HG02840 (cell line): ENCODE data around the gene ZBTB8OS.
A peak's percentile ranks its signal among the peaks of the same experiment; 100 is the strongest.
"Not testable (repeated sequence)": the region's sequence is repeated elsewhere in the genome, so short reads cannot be mapped to it uniquely, and the experiment has no call there.

Experiments
- ATAC-seq: cut with Tn5 transposase; IDR thresholded peaks from one replicate; pipeline ENCODE4 v1.9.1; 2021; ENCODE audit warnings: mild to moderate bottlenecking, moderate library complexity, moderate number of reproducible peaks; ENCODE audit not compliant: unreplicated experiment, low FRiP score

The ZBTB8OS gene

DNA sequence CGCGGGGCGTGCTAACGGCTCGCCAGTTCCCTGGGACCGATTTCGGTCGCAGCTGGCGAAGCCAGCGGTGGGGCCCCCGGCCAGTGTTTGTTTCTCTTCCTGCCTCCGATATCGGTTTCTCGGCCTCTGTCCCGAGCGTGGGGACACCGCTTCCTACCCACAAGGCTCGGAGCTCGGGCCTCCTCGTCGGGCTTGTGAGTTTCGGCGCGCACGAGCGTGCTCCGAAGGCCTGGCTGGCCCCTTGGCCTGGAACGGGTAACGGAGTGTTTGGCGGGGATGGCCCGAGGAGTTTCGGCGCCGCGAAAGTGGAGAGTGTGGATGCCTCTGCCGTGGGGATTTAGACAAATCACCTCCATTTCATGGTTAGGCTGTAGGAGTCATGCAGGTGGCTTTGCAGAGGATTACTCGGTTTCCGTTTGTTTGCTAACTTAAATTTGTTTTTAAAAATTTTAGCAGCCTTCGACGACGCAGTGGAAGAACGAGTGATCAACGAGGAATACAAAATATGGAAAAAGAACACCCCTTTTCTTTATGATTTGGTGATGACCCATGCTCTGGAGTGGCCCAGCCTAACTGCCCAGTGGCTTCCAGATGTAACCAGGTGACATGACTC, 1.2 kb upstream of the ZBTB8OS start:
- ATAC-seq = no peak

DNA sequence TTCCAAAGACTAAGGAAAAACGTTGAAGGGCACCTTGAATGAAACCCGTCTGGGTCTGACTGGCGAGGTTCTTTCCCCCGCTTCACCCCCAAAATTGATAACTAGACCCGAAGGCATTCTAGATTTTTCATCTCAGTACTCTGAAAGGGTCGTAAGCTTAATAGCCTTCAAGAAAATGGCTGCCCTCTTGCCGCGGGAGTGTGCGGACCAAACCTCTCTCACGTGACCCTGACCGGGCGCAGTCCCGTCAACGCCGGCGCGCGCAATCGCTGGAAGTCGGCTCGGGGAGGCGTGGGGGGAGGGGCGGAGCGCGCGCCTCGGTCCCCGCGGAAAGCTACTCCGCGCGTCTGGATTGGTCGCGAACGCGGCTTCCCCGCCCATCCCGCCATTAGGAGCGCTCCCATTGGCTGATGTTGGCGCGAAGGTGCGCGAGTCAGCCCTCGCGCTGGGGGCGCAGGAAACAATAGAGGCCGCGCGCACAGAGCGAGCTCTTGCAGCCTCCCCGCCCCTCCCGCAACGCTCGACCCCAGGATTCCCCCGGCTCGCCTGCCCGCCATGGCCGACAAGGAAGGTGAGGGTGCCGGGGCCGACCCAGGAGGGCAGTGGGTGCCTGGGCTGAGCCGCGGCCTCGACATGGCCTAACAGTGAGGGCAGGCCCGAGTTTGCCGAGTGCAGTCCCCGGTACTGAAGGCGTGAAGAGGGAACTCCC, 556 bp upstream of the ZBTB8OS start, which contains the start of gene RBBP4:
Gene RBBP4 (plus strand): TSS at position 457 of the 709 bp plus-strand sequence. CDS start 99 bp downstream, at position 556.
- peak; percentile 84 for ATAC-seq

GRCh38 chr1:32647308-32648134, 2.8 kb downstream of the ZBTB8OS start:
- ATAC-seq = no peak

- ATAC-seq = no peak
Observed at GRCh38 chr1:32644426-32644825, 5.9 kb downstream of the ZBTB8OS start.

- ATAC-seq = not testable (repeated sequence)
Observed at GRCh38 chr1:32642292-32642827, 8.0 kb downstream of the ZBTB8OS start.

- no peak for ATAC-seq
Observed at GRCh38 chr1:32639489-32640075, 10.8 kb downstream of the ZBTB8OS start.

DNA sequence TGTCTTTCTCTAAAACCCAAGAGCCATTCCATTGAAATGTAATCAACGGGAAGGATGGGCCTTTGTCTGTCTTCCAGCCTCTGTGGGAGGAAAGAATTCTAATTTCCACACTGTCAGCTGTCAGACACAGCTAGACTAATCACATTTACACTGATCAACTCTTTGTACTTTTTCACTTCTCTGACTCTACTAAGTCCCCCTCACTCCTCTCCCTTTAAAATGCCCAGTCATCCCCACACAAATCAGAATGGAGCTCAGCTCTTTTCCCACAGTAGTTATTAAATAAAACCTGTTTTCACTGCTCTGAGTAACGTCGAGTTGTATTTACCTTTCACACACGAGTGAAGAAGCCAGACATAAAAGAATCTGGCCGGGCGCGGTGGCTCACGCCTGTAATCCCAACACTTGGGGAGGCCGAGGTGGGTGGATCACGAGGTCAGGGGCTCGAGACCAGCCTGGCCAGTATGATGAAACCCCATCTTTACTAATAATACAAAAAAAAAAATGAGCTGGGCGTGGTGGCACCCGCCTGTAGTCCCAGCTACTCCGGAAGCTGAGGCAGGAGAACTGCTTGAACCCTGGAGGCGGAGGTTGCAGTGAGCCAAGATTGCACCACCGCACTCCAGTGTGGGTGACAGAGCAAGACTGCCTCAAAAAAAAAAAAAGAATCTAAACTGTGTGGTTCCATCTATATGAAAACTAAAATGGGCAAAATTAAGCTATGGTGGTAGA, 13.3 kb downstream of the ZBTB8OS start:
- no peak for ATAC-seq

- no peak for ATAC-seq
Observed at GRCh38 chr1:32635508-32636277, 14.7 kb downstream of the ZBTB8OS start.

DNA sequence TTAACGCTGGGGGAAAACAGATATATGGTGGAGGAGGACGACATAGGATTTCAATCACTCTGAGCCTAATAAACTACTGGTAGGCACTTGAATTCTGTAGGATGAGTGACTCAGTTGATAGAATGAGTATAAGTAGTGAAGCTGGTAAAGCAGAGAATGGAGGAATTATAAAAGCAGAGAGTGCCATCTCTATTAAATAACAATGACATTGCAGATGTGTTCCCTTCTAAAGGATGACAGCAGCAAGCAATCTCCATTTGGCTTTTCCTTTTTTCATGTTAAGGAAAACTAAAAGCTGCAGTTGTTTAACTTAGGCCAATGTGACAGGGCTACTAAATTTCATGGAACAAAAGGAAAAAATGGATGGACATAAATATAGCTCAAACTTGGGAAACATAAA, 17.5 kb downstream of the ZBTB8OS start:
- ATAC-seq = no peak

- not testable (repeated sequence) for ATAC-seq
Observed at GRCh38 chr1:32630173-32630572, 20.2 kb downstream of the ZBTB8OS start.

GRCh38 chr1:32627596-32628162, 22.7 kb downstream of the ZBTB8OS start:
- ATAC-seq = no peak

DNA sequence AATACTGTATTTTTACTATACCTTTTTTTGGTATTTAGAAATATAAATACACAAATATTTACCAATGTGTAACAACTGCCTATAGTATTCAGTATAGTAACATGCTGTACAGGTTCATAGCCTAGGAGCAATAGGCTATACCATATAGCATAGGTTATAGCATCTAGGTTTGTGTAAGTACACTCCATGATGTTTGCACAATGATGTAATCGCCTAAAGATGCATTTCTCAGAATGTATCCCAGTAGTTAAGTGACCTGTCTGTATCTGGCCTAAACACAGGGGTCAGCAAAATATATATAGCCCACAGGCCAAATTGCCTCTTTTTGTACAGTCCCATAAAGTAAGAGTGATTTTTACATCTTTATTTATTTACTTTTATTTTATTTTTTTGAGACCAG, 24.2 kb downstream of the ZBTB8OS start:
- ATAC-seq = no peak

DNA sequence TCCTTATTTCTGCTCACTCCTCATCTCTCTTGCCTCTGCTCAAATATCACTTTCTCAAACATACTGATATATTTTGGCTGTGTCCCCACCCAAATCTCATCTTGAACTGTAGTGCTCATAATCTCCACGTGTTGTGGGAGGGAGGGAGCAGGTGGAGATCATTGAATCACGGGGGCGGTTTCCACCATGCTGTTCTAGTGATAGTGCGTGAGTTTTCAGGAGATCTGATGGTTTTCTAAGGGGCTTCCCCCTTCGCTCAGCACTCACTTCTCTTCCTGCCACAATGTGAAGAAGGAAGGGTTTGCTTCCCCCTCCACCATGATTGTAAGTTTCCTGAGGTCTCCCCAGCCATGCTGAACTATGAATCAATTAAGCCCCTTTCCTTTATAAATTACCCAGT, 26.6 kb downstream of the ZBTB8OS start:
- ATAC-seq = no peak

DNA sequence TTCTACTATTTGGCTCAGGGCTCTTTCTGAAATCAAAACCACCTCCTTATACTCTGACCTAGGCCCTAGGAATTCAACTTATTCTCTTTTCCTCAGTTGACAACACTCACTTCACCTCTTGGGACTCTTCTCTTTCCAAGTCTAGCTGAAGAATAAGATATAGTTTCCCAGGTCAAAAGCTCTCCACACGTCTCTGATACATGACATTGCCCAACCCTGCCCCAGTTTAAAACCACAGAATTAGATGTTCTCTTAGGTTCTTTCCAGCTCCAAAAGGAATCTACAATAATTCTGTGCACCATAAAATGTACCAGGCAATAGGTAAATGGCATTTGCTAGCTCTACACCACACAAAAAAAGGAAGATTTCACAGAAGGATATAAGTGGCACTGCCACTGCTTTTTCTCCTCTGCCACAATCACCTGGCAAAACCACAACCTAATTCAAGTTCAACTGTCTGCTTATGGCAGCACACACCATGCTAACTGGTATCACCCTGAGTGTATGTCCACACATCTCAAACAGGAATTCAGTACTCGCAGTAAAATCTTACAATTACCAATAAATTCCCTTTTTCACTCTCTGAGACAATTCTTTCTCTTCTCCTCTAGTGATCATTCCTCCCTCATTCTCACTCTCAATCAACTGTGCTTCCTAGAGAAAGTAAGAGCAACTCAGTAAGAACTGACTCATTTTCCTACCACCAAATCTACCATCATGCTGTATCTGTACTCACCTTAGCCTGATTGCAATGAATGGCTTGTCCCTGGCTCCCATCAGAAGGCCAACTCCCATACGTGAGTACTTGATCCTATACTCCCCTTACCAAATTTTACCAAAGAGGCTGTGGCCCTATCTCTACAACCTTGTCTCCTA, 27.3 kb downstream of the ZBTB8OS start:
- no peak for ATAC-seq

- no peak for ATAC-seq
Observed at GRCh38 chr1:32622205-32622604, 28.1 kb downstream of the ZBTB8OS start.

GRCh38 chr1:32619701-32620485, 30.5 kb downstream of the ZBTB8OS start:
- peak; percentile 72 for ATAC-seq

DNA sequence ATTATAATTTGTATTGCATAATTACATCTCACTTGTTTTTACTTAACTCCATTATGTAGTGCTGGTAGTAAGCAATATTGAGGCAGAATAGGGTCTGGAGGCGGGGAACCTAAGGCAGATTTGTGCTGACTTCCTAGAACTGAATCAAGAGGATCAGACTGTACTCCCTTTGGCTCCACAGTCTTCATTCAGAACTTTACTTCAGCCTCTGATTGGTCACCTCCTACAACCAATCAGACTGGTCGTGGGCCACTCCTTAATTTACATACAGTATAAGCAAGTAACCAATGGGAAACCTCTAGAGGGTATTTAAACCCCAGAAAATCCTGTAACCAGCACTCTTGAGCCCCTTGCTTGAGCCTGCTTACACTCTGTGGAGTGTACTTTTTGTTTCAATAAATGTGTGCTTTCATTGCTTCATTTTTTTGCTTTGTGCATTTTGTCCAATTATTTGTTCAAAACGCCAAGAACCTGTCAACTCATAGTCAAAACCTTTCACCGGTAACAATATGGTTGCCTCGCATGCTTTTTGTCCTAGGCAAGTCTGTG, 31.6 kb downstream of the ZBTB8OS start:
- ATAC-seq = no peak
